Suprapubic skin (tissue), 4 donors: ENCODE data around the gene SST. TPM values are rescaled to one million over a fixed set of nuclear protein-coding genes. Genes with fewer than 3 reads are reported as not detected.

Source experiments
- DNase-seq, 2 donors: peaks; one replicate each; pipeline ENCODE4 v3.0.0-alpha.2; 2019; ENCODE audit warnings: low spot score in 2 of 2
- H3K27ac ChIP-seq: fragments of 200-600 bp; sonication (generic); one replicate; pipeline ENCODE4 v1.5.1; 2019
- H3K27me3 ChIP-seq: fragments of 200-600 bp; sonication (generic); one replicate; pipeline ENCODE4 v1.5.1; 2019
- H3K36me3 ChIP-seq: fragments of 200-600 bp; sonication (generic); one replicate; pipeline ENCODE4 v1.5.1; 2019
- H3K4me1 ChIP-seq: fragments of 200-600 bp; sonication (generic); one replicate; pipeline ENCODE4 v1.5.1; 2019
- H3K4me3 ChIP-seq: fragments of 200-600 bp; sonication (generic); one replicate; pipeline ENCODE4 v1.5.1; 2019; ENCODE audit warnings: mild to moderate bottlenecking
- H3K9me3 ChIP-seq: fragments of 200-600 bp; sonication (generic); one replicate; pipeline ENCODE4 v1.5.1; 2019
- CTCF ChIP-seq, 2 donors: fragments of 200-600 bp in 1 of 2; fragments of 450-650 bp in 1 of 2; sonication (generic) in 1 of 2; IDR thresholded peaks; one replicate each; pipeline ENCODE4 v1.5.1; 2016 to 2019; ENCODE audit warnings: antibody characterized with exemption in 2 of 2, mild to moderate bottlenecking in 1 of 2, moderate library complexity in 1 of 2
- EP300 ChIP-seq: sonication (generic); formaldehyde crosslinking; IDR thresholded peaks from one replicate; pipeline ENCODE4 v1.6.1; 2017; ENCODE audit warnings: antibody characterized with exemption
- POLR2A ChIP-seq, 2 donors: fragments of 450-650 bp; IDR thresholded peaks; one replicate each; pipeline ENCODE4 v1.6.1; 2017; ENCODE audit warnings: antibody characterized with exemption in 2 of 2, mild to moderate bottlenecking in 2 of 2, moderate library complexity in 2 of 2
- POLR2AphosphoS5 ChIP-seq, 3 donors: sonication (generic); formaldehyde crosslinking; IDR thresholded peaks; one replicate each; pipeline ENCODE4 v1.6.1; 2017; ENCODE audit warnings: antibody characterized with exemption in 3 of 3
- WGBS: methylation state at CpG from one replicate; pipeline ENCODE4 v1.1.5; 2018; 5-methylcytosine and 5-hydroxymethylcytosine counted together
- total RNA-seq, 4 donors: library from RNA; depleted of rRNA; stranded (reverse); fragments of >200 nt; gene quantifications; one replicate each; pipeline ENCODE4 v1.1.0, GENCODE V29; 2016

The SST gene
- total RNA-seq, 4 donors from 2014 or later: 4.8 TPM; not detected in 3

GRCh38 chr3:187695449-187695848 lies 25.3 kb upstream of the SST start:
- no peak overlapping the region for H3K27ac ChIP-seq
- H3K36me3 ChIP-seq: no peaks in the 10 kb centered on the region
- H3K27me3 ChIP-seq: no peaks in the 10 kb centered on the region
- 73% methylated on average over 4 of the region's 4 CpGs for WGBS
- no peaks in the 10 kb centered on the region for H3K9me3 ChIP-seq
- H3K4me3 ChIP-seq: no peak overlapping the region
- DNase-seq: no peak
- TF ChIP-seq POLR2AphosphoS5 (IDR thresholded peaks at IDR 0.05): no peak
- no peak for TF ChIP-seq CTCF (IDR thresholded peaks at IDR 0.05)
- no peak for TF ChIP-seq EP300
- TF ChIP-seq POLR2A (IDR thresholded peaks at IDR 0.05): no peak
- peaks cover 3% of the 10 kb centered on the region for H3K4me1 ChIP-seq

GRCh38 chr3:187694801-187695200 lies 24.6 kb upstream of the SST start:
- 83% methylated on average over 3 of the region's 3 CpGs for WGBS
- Histone ChIP-seq H3K36me3 (no peaks in the 10 kb centered on the region), H3K27ac (no peak overlapping the region), H3K27me3 (no peaks in the 10 kb centered on the region), H3K9me3 (no peaks in the 10 kb centered on the region), H3K4me3 (no peak overlapping the region), H3K4me1 (peaks cover 3% of the 10 kb centered on the region)
- no peak for TF ChIP-seq EP300
- TF ChIP-seq CTCF (IDR thresholded peaks at IDR 0.05): no peak
- no peak for TF ChIP-seq POLR2A (IDR thresholded peaks at IDR 0.05)
- TF ChIP-seq POLR2AphosphoS5 (IDR thresholded peaks at IDR 0.05): no peak
- no peak for DNase-seq

- H3K4me1 ChIP-seq: peaks cover 3% of the 10 kb centered on the region
- no peaks in the 10 kb centered on the region for H3K36me3 ChIP-seq
- H3K4me3 ChIP-seq: no peak overlapping the region
- DNase-seq: no peak
- TF ChIP-seq EP300: no peak
- whole genome bisulfite sequencing: 85% methylated on average over 1 of the region's 1 CpG
- H3K27me3 ChIP-seq: no peaks in the 10 kb centered on the region
- no peaks in the 10 kb centered on the region for H3K9me3 ChIP-seq
- H3K27ac ChIP-seq: no peak overlapping the region
These were observed 23.2 kb upstream of the SST start for GRCh38 chr3:187693431-187693830.

- 65% methylated on average over 4 of the region's 4 CpGs for WGBS
- Histone ChIP-seq H3K27ac (no peak overlapping the region), H3K36me3 (no peaks in the 10 kb centered on the region), H3K4me3 (no peak overlapping the region), H3K27me3 (peaks cover 4% of the 10 kb centered on the region), H3K4me1 (no peaks in the 10 kb centered on the region), H3K9me3 (peaks cover 3% of the 10 kb centered on the region)
- DNase-seq: no peak
- TF ChIP-seq EP300: no peak
- TF ChIP-seq POLR2AphosphoS5 (IDR thresholded peaks at IDR 0.05): no peak
- TF ChIP-seq CTCF (IDR thresholded peaks at IDR 0.05): no peak
- no peak for TF ChIP-seq POLR2A (IDR thresholded peaks at IDR 0.05)
These were observed 19.8 kb upstream of the SST start for GRCh38 chr3:187689984-187690383.

- Histone ChIP-seq H3K4me3 (no peak overlapping the region), H3K9me3 (peaks cover 3% of the 10 kb centered on the region), H3K4me1 (no peaks in the 10 kb centered on the region), H3K36me3 (no peaks in the 10 kb centered on the region), H3K27me3 (peaks cover 4% of the 10 kb centered on the region), H3K27ac (no peak overlapping the region)
- WGBS: 76% methylated on average over 5 of the region's 5 CpGs
- no peak for DNase-seq
- TF ChIP-seq EP300: no peak
- TF ChIP-seq POLR2AphosphoS5 (IDR thresholded peaks at IDR 0.05): no peak
- TF ChIP-seq CTCF (IDR thresholded peaks at IDR 0.05): no peak
- TF ChIP-seq POLR2A (IDR thresholded peaks at IDR 0.05): no peak
These were observed 16.6 kb upstream of the SST start for GRCh38 chr3:187686621-187687273.

GRCh38 chr3:187685948-187686347 lies 15.8 kb upstream of the SST start:
- Histone ChIP-seq H3K4me1 (no peaks in the 10 kb centered on the region), H3K4me3 (no peak overlapping the region), H3K27ac (no peak overlapping the region), H3K36me3 (no peaks in the 10 kb centered on the region), H3K9me3 (peaks cover 3% of the 10 kb centered on the region), H3K27me3 (peaks cover 4% of the 10 kb centered on the region)
- 82% methylated on average over 7 of the region's 7 CpGs for WGBS
- DNase-seq: no peak
- TF ChIP-seq POLR2AphosphoS5 (IDR thresholded peaks at IDR 0.05): no peak
